GM12864 (cell line): ENCODE results near the gene S100A13.
A peak's percentile ranks its signal among the peaks of the same experiment; 100 is the strongest.

Source experiments
- DNase-seq: peaks from one replicate; pipeline ENCODE4 v3.0.0-alpha.2; 2011; ENCODE audit warnings: low read depth
- H3K4me3 ChIP-seq: 2 replicates; pipeline ENCODE4 v1.5.1; 2011; ENCODE audit warnings: mild to moderate bottlenecking, low read depth, low read length, control low read depth
- TF ChIP-seq, protein P1 (sequence below): IDR thresholded peaks from 2 replicates; pipeline ENCODE4 v1.5.1; 2011; ENCODE audit warnings: low read depth, mild to moderate bottlenecking, moderate library complexity, low read length, control low read depth, inconsistent platforms; ENCODE audit errors: missing control alignments

S100A13 gene

DNA sequence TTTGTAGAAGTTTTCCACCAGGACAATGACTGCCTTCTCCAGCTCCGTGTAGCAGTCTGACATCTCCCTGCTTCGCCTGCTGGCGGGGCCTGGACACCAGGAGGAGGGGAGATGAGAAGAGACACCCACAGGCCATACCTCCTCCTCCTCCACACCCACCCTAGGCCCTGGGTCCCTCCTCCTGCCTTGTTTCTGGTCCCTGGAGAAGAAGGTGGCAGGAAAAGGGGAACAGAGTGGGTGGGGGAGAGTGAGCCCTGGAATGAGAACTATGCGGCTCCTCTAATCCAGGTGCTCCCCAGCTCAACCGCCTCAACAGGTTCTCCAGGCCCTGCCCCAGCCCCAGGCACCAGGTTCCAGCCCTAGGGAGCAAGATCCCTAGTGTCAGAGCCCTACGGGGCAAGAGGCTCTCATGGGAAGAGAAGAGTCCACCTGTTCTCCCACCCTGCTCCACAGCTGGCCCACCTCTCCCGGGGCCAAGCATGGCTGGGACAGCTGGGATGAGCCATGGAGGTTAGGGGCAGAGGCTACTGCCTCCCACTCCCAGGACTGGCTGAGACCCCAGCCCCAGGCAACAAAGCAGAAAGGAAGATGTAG lies 19.1 kb downstream of the S100A13 start:
- DNase-seq = no peak
- H3K4me3 ChIP-seq = no peak overlapping the region

GRCh38 chr1:153607381-153607780 lies 19.9 kb downstream of the S100A13 start:
- no peak overlapping the region for H3K4me3 ChIP-seq
- no peak for DNase-seq
- TF ChIP-seq, protein P1, sequence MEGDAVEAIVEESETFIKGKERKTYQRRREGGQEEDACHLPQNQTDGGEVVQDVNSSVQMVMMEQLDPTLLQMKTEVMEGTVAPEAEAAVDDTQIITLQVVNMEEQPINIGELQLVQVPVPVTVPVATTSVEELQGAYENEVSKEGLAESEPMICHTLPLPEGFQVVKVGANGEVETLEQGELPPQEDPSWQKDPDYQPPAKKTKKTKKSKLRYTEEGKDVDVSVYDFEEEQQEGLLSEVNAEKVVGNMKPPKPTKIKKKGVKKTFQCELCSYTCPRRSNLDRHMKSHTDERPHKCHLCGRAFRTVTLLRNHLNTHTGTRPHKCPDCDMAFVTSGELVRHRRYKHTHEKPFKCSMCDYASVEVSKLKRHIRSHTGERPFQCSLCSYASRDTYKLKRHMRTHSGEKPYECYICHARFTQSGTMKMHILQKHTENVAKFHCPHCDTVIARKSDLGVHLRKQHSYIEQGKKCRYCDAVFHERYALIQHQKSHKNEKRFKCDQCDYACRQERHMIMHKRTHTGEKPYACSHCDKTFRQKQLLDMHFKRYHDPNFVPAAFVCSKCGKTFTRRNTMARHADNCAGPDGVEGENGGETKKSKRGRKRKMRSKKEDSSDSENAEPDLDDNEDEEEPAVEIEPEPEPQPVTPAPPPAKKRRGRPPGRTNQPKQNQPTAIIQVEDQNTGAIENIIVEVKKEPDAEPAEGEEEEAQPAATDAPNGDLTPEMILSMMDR = no peak

More for the DNA sequence above, 19.1 kb downstream of the S100A13 start:
- TF ChIP-seq, protein P1 = no peak

GRCh38 chr1:153606194-153606593 lies 21.1 kb downstream of the S100A13 start:
- TF ChIP-seq, protein P1 = no peak
- no peak for DNase-seq
- H3K4me3 ChIP-seq = no peak overlapping the region

DNA sequence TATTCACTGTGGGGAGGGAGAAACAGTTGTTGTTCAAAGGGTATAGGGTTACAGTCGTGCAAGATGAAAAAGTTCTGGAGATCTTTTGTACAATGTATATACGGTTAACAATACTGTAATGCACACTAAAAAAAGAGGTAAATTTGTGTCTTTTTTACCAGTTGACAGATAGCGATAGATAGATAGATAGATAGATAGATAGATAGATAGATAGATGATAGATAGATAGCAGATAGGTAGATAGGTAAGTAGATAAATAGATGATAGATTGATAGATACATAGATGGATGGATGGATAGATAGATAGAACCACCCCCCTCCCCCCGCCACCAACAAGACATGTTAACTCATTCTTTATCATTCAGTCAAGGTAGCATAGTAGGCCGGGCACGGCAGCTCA lies 24.6 kb downstream of the S100A13 start:
- TF ChIP-seq, protein P1 = no peak
- no peak for DNase-seq
- H3K4me3 ChIP-seq = no peak overlapping the region

GRCh38 chr1:153599847-153600246 lies 27.5 kb downstream of the S100A13 start:
- TF ChIP-seq, protein P1 = no peak
- DNase-seq = no peak
- H3K4me3 ChIP-seq = no peak overlapping the region

DNA sequence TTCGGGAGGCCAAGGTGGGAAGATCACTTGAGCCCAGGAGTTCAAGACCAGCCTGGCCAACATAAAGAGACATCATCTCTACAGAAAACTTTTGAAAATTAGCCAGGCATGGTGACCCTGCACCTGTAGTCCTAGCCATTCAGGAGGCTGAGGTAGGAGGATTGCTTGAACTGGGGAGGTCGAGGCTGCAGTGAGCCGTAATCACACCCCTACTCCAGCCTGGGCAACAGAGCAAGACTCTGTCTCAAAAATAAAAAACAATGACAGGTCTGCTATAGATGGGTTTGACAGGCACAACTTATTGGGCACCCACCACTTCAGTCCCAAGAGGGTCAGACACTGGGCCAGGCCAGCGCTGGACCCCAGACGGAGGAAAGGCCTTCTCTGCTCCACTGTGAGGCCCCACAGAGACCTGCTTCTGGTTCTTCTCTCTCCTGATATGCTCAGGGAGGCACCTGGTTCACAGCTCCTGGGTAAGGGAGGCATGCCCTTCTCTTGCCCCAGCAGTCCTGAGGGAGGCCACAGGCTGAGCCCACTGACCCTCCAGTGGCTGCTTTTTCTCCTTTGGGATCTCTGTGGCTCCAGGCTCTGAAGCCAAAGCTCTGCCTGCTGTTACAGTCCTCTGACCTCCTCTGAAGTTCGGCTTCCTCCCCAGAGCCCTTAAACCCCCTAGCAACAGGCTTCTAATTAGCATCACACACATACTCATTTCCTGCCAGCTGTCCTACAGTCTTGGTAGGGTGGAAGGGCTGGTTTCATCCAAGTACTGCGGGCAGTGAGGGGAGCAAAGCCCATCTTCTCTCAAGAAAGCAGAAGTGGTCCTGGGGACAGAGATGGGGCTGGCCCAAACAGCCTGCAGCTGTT lies 28.8 kb downstream of the S100A13 start:
- TF ChIP-seq, protein P1 = no peak
- DNase-seq = peak; percentile 91
- H3K4me3 ChIP-seq = peak overlapping the region; percentile 24; the same call in 1 of the 2 replicates
